Osteocyte (in vitro differentiated cells): Measurements from ENCODE around the gene POLG. TPM values are rescaled to one million over a fixed set of nuclear protein-coding genes. Genes with fewer than 3 reads are reported as not detected.

Source experiments
- DNase-seq: peaks from one replicate; pipeline ENCODE4 v3.0.0; 2021; ENCODE audit warnings: mixed read lengths; ENCODE audit not compliant: unreplicated experiment; ENCODE audit errors: extremely low spot score
- H3K27ac Mint-ChIP-seq: one replicate; pipeline ENCODE4 v1.8.0; 2021; ENCODE audit warnings: mild to moderate bottlenecking, mixed read lengths; ENCODE audit not compliant: unreplicated experiment
- H3K27me3 Mint-ChIP-seq: one replicate; pipeline ENCODE4 v1.8.0; 2021; ENCODE audit warnings: mixed read lengths; ENCODE audit not compliant: unreplicated experiment
- H3K36me3 Mint-ChIP-seq: one replicate; pipeline ENCODE4 v1.8.0; 2021; ENCODE audit warnings: mixed read lengths; ENCODE audit not compliant: unreplicated experiment
- H3K4me1 Mint-ChIP-seq: one replicate; pipeline ENCODE4 v1.8.0; 2021; ENCODE audit warnings: mixed read lengths; ENCODE audit not compliant: unreplicated experiment
- H3K4me3 Mint-ChIP-seq: one replicate; pipeline ENCODE4 v1.8.0; 2021; ENCODE audit warnings: mild to moderate bottlenecking, moderate library complexity, mixed read lengths; ENCODE audit not compliant: unreplicated experiment
- H3K9me3 Mint-ChIP-seq: one replicate; pipeline ENCODE4 v1.8.0; 2021; ENCODE audit warnings: mixed read lengths; ENCODE audit not compliant: unreplicated experiment
- total RNA-seq: library from RNA; stranded (reverse); gene quantifications from 2 replicates; pipeline ENCODE4 v1.2.1, GENCODE V29; 2021
- TF ChIP-seq, protein P1 (sequence below): fragments of 200-600 bp; sonication (generic); IDR thresholded peaks from 2 replicates; pipeline ENCODE4 v1.5.0; 2021; ENCODE audit warnings: antibody characterized with exemption, mild to moderate bottlenecking, moderate library complexity

The POLG gene
- total RNA-seq, 1 donor from 2014 or later, result 60.8 TPM

DNA sequence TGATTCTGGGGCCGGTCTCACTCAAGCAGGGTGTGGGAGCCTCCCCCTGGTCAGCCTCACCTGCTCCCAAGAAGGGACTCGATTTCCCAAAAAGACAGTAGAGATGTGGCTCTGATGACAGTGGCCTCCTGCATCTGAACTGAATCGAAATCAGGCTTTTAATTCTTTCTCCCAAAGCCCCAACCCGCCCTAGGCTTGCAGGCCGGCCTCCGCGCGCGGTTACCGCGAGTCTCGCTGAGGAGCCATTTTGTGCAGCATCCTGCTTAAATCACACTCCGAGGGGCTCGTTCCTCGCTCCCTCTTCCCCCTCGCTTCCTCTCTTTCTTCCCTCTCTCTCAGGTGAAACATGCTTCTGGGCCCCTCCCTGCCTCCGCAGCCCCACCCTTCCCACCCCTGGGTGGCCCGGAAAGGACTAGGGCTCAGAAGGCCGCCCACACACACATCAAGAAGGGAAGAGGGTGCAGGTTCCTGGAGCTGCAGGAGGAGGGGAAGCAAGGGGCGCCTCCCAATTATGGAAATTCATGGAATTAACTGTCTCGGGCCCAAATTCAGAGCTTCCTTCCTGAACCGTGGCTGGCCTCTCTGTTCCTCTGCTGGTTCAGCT is 30.9 kb upstream of the POLG start:
- Mint-ChIP-seq H3K4me1 (peaks cover 7% of the 10 kb centered on the region), H3K9me3 (no peaks in the 10 kb centered on the region), H3K27ac (no peak overlapping the region), H3K27me3 (peaks cover 83% of the 10 kb centered on the region), H3K36me3 (no peaks in the 10 kb centered on the region), H3K4me3 (no peak overlapping the region)
- TF ChIP-seq, protein P1, sequence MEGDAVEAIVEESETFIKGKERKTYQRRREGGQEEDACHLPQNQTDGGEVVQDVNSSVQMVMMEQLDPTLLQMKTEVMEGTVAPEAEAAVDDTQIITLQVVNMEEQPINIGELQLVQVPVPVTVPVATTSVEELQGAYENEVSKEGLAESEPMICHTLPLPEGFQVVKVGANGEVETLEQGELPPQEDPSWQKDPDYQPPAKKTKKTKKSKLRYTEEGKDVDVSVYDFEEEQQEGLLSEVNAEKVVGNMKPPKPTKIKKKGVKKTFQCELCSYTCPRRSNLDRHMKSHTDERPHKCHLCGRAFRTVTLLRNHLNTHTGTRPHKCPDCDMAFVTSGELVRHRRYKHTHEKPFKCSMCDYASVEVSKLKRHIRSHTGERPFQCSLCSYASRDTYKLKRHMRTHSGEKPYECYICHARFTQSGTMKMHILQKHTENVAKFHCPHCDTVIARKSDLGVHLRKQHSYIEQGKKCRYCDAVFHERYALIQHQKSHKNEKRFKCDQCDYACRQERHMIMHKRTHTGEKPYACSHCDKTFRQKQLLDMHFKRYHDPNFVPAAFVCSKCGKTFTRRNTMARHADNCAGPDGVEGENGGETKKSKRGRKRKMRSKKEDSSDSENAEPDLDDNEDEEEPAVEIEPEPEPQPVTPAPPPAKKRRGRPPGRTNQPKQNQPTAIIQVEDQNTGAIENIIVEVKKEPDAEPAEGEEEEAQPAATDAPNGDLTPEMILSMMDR, result no peak
- no peak for DNase-seq

DNA sequence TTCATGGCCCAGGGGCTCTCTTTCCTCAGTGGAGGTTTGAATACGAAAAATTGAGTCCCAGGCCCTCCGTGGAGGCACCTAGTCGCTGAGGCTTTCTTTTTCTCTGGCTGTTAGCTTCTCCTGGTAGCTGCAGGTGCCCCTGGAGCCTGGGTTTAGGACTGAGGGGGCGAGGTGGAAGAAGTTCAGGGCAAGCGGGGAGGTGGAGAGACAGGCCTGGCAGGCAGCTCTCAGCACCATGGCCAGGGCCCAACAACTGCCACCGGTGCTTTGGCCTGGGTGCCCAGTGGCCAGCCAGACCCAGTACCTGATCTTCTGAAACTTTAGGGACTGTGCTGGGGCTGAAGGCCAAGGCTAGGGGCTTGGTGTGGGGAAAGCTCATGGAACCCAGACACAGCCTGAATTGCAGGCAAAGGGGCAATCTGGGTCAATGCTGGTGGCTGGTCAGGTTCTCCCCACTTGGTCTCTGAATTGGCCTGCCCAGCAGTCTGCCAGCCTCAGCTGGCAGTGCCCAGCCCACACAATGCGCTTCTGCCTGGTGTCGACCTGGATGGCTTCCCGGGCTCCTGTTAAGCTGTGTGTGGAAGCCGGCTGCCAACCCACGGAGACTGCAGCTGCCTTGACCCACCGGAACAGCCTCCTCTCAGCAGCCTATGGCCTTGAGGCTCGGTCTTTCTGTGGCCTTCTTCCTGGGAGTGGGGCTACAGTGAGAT is 30.3 kb upstream of the POLG start:
- Mint-ChIP-seq H3K36me3 (no peaks in the 10 kb centered on the region), H3K9me3 (no peaks in the 10 kb centered on the region), H3K4me1 (peaks cover 7% of the 10 kb centered on the region), H3K4me3 (no peak overlapping the region), H3K27me3 (peaks cover 83% of the 10 kb centered on the region), H3K27ac (no peak overlapping the region)
- no peak for DNase-seq
- TF ChIP-seq, protein P1, result no peak

DNA sequence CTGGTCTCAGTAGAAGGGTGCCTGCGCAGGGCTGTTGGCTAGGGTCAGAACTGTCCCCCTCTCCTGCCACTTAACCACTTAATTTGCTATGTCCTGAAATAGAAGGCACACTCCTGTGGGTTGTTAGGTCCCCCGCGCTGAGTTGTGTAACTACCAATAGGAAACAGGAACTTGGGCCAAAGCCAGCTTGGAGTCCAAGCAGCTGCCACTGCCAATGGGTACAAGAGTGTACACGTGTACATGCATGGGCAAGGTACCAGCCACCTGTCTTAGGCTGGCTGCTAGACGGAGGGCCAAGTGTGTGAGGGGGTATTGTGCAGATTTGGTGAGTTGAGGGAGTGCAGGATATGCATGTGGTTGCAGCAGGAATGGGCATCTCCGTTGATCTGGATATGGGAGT is 29.7 kb upstream of the POLG start:
- Mint-ChIP-seq H3K9me3 (no peaks in the 10 kb centered on the region), H3K36me3 (no peaks in the 10 kb centered on the region), H3K4me1 (peaks cover 7% of the 10 kb centered on the region), H3K27me3 (peaks cover 83% of the 10 kb centered on the region), H3K27ac (no peak overlapping the region), H3K4me3 (no peak overlapping the region)
- TF ChIP-seq, protein P1, result no peak
- DNase-seq, result no peak

- peaks cover 79% of the 10 kb centered on the region for H3K27me3 Mint-ChIP-seq
- no peaks in the 10 kb centered on the region for H3K36me3 Mint-ChIP-seq
- H3K4me3 Mint-ChIP-seq, result no peak overlapping the region
- H3K4me1 Mint-ChIP-seq, result peaks cover 10% of the 10 kb centered on the region
- no peak for DNase-seq
- TF ChIP-seq, protein P1, result no peak
- no peaks in the 10 kb centered on the region for H3K9me3 Mint-ChIP-seq
- no peak overlapping the region for H3K27ac Mint-ChIP-seq
These were observed 29.1 kb upstream of the POLG start for GRCh38 chr15:89363770-89364169.

GRCh38 chr15:89363133-89363532 is 28.5 kb upstream of the POLG start:
- H3K9me3 Mint-ChIP-seq, result no peaks in the 10 kb centered on the region
- TF ChIP-seq, protein P1, result no peak
- peaks cover 82% of the 10 kb centered on the region for H3K27me3 Mint-ChIP-seq
- H3K36me3 Mint-ChIP-seq, result no peaks in the 10 kb centered on the region
- no peak for DNase-seq
- H3K4me1 Mint-ChIP-seq, result peaks cover 10% of the 10 kb centered on the region
- H3K4me3 Mint-ChIP-seq, result no peak overlapping the region
- no peak overlapping the region for H3K27ac Mint-ChIP-seq
